Tibial artery (tissue), 4 donors: ENCODE measurements around the gene SCMH1.
A peak's percentile ranks its signal among the peaks of the same experiment; 100 is the strongest.

Experiments
- DNase-seq, 2 donors: peaks; one replicate each; pipeline ENCODE4 v3.0.0-alpha.2; 2019
- H3K27ac ChIP-seq, 2 donors: fragments of 200-600 bp; sonication (generic) in 1 of 2; 1 replicate in 1 of 2; 2 replicates in 1 of 2; pipeline ENCODE4 v1.5.1; 2018 to 2019; ENCODE audit warnings: mild to moderate bottlenecking in 1 of 2
- H3K27me3 ChIP-seq, 2 donors: fragments of 200-600 bp; sonication (generic) in 1 of 2; one replicate each; pipeline versions ENCODE4 v1.5.1 to v1.6.0; 2016 to 2019
- H3K36me3 ChIP-seq, 3 donors: fragments of 200-600 bp; sonication (generic) in 2 of 3; one replicate each; pipeline ENCODE4 v1.5.1; 2016 to 2019; ENCODE audit warnings: mild to moderate bottlenecking in 2 of 3
- H3K4me1 ChIP-seq, 4 donors: fragments of 200-600 bp; sonication (generic) in 2 of 4; 1 replicate in 3 of 4; 2 replicates in 1 of 4; pipeline ENCODE4 v1.5.1; 2016 to 2019
- H3K4me3 ChIP-seq, 2 donors: fragments of 200-600 bp; sonication (generic) in 1 of 2; 1 replicate in 1 of 2; 2 replicates in 1 of 2; pipeline ENCODE4 v1.5.1; 2018 to 2019; ENCODE audit warnings: mild to moderate bottlenecking in 2 of 2
- H3K9me3 ChIP-seq, 3 donors: fragments of 200-600 bp; sonication (generic) in 1 of 3; one replicate each; pipeline ENCODE4 v1.5.1; 2016 to 2019
- CTCF ChIP-seq, 2 experiments: fragments of 200-600 bp in 1 of 2; fragments of 450-650 bp in 1 of 2; IDR thresholded peaks; one replicate each; pipeline ENCODE4 v1.5.1; 2017 to 2019; ENCODE audit warnings: antibody characterized with exemption in 2 of 2, mild to moderate bottlenecking in 1 of 2, moderate library complexity in 1 of 2
- intact Hi-C: fragments of 100-400 bp; cut with DNase I; formaldehyde crosslinking; loops from one replicate; pipeline ENCODE4 v1.15.0; 2023; ENCODE audit warnings: low total_unique reads

SCMH1 gene

DNA sequence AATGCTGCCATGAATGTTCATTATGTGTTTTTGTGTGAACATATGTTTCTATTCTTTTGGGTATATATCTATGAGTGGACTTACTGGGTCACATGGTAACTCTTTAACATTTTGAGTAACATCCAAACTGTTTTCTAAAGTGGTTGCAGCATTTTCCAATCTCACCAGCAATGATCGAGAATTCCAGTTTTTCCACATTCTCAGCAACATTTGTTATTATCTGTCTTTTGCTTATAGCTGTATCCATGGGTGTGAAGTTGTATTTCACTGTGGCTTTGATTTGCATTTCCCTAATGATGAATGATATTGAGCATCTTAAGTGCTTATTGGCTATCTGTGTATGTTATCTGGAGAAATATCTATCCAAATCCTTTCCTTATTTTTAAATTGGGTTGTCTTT, 131.4 kb downstream of the SCMH1 start:
- no peaks in the 10 kb centered on the region for H3K27me3 ChIP-seq
- intact Hi-C loops = no loop called here
- peaks cover 6 to 13% (median 9%) of the 10 kb centered on the region in 3 donors for H3K36me3 ChIP-seq
- peak overlapping the region; percentile 55 to 86 for H3K27ac ChIP-seq
- no peaks in the 10 kb centered on the region for H3K9me3 ChIP-seq
- no peak overlapping the region for H3K4me3 ChIP-seq
- peaks cover 0 to 41% (median 26%) of the 10 kb centered on the region in 4 donors for H3K4me1 ChIP-seq
- no peak for DNase-seq
- TF ChIP-seq CTCF (IDR thresholded peaks at IDR 0.05) = no peak

- no peak for TF ChIP-seq CTCF (IDR thresholded peaks at IDR 0.05)
- peaks cover 6 to 13% (median 9%) of the 10 kb centered on the region in 3 donors for H3K36me3 ChIP-seq
- no peaks in the 10 kb centered on the region for H3K9me3 ChIP-seq
- H3K4me1 ChIP-seq = peaks cover 0 to 41% (median 26%) of the 10 kb centered on the region in 4 donors
- peak overlapping the region; percentile 86 to 90 for H3K27ac ChIP-seq
- H3K4me3 ChIP-seq = peak overlapping the region in 1 of 2 donors; percentile 26
- intact Hi-C loops = no loop called here
- H3K27me3 ChIP-seq = no peaks in the 10 kb centered on the region
- DNase-seq = no peak
Measured at GRCh38 chr1:41110286-41110685, 131.8 kb downstream of the SCMH1 start.

DNA sequence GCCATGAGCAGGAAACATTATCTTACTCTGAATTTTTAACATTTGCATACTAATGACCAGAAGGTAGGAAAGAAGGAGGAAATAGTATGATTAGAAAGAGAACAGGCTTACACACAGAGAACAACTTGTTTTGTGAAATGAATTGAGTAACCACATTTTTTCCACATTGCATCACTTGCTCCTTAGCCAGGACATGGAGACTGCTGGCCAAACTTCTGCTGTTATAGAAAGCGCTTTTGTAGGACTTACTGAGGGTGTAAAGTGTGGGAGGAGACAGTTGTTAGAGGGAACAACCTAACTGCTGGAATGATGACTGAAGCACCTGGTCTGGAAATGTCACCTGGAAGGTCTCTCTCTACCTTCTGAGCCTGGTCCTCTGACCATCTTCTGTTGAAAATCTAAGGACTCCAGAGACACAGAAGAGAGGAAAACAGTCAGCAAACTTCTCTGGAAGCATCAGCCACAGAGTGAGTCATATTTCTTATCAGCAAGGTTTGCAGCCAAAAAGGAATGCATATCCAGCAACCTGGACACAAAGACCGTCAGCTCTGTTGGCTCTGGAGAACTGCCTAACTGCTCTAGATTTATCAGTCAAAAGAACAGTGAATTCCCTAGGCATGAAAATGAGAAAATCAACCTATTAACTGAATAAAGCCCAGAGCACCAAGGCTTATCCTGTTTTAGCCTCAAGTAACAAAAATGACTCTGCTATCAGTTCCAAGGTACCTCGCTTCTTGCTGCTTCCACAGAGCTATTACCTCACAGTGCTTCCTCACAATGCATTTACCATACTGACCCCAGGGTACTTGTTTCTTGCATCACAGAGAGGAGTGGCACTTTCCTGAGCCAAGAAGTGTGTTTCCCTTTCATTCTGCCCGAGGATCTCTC, 132.6 kb downstream of the SCMH1 start:
- intact Hi-C loops = loop anchor here (10.0 kb wide), 1 partner anchor 55 kb away; no protein-coding TSS in a partner anchor
- Histone ChIP-seq H3K27ac (peak overlapping the region; percentile 86 to 90), H3K4me3 (peak overlapping the region in 1 of 2 donors; percentile 26), H3K36me3 (peaks cover 6 to 13% (median 9%) of the 10 kb centered on the region in 3 donors), H3K27me3 (no peaks in the 10 kb centered on the region), H3K9me3 (no peaks in the 10 kb centered on the region), H3K4me1 (peaks cover 0 to 43% (median 27%) of the 10 kb centered on the region in 4 donors)
- DNase-seq = peak; percentile 59 to 77
- TF ChIP-seq CTCF (IDR thresholded peaks at IDR 0.05) = no peak

GRCh38 chr1:41108696-41109275, 133.3 kb downstream of the SCMH1 start:
- Histone ChIP-seq H3K27me3 (no peaks in the 10 kb centered on the region), H3K4me3 (no peak overlapping the region), H3K27ac (peak overlapping the region; percentile 86 to 90), H3K4me1 (peaks cover 0 to 50% (median 33%) of the 10 kb centered on the region in 4 donors), H3K36me3 (peaks cover 6 to 13% (median 9%) of the 10 kb centered on the region in 3 donors), H3K9me3 (no peaks in the 10 kb centered on the region)
- intact Hi-C loops = loop anchor here (10.0 kb wide), 1 partner anchor 54 kb away; no protein-coding TSS in a partner anchor
- DNase-seq = peak in 1 of 2 donors; percentile 42
- TF ChIP-seq CTCF (IDR thresholded peaks at IDR 0.05) = peak in 1 of 2 experiments; percentile 18

DNA sequence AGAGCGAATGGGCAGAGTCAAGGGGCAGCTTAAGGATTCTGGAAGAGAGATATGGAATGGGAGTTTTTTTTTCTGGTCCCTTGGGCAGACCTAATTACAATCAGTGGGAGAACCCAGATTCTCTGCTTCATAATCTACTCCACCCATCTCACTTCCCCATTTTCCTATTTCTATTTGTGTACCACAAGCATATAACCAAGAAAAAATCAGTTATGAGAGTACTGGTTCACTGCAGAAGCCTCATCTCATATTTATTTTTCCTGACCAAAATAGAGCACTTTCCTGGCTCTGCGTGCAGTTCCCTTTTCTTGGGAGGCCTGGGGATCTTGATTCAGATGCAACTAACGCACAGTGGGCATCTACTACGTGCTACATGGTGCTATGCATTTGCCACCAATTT, 138.3 kb downstream of the SCMH1 start:
- Histone ChIP-seq H3K9me3 (no peaks in the 10 kb centered on the region), H3K27me3 (no peaks in the 10 kb centered on the region), H3K4me3 (no peak overlapping the region), H3K36me3 (no peaks in the 10 kb centered on the region), H3K4me1 (peaks cover 0 to 66% (median 44%) of the 10 kb centered on the region in 4 donors), H3K27ac (peak overlapping the region; percentile 50 to 60)
- TF ChIP-seq CTCF (IDR thresholded peaks at IDR 0.05) = no peak
- no peak for DNase-seq
- intact Hi-C loops = loop anchor here (10.0 kb wide), 1 partner anchor 49 kb away; no protein-coding TSS in a partner anchor
